Measurements from ENCODE around the gene TRNT1.

TRNT1 gene

DNA sequence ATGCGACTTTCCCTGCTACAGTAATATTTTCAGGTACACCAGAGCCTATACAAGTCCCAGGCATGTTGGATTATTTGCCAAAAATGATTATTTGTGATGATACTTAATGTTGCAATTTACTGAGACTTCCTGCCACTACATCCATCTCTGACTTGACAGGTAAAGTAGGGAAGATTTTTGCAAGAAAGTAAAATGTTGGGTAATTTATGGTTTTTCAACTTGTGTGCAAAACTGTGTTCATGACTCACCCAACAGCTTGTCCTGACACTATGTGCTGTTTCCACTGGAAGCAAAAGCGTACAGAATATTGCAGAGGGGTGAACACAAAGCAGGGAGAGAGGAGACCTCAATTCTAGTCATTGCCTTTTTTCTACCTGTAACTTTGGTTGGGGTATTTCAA, 58.1 kb downstream of the TRNT1 start:
- no peak for DNase-seq (ENCODE audit: low read depth in 2 of 2)
- TF ChIP-seq, protein P1, sequence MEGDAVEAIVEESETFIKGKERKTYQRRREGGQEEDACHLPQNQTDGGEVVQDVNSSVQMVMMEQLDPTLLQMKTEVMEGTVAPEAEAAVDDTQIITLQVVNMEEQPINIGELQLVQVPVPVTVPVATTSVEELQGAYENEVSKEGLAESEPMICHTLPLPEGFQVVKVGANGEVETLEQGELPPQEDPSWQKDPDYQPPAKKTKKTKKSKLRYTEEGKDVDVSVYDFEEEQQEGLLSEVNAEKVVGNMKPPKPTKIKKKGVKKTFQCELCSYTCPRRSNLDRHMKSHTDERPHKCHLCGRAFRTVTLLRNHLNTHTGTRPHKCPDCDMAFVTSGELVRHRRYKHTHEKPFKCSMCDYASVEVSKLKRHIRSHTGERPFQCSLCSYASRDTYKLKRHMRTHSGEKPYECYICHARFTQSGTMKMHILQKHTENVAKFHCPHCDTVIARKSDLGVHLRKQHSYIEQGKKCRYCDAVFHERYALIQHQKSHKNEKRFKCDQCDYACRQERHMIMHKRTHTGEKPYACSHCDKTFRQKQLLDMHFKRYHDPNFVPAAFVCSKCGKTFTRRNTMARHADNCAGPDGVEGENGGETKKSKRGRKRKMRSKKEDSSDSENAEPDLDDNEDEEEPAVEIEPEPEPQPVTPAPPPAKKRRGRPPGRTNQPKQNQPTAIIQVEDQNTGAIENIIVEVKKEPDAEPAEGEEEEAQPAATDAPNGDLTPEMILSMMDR (IDR thresholded peaks at IDR 0.05; ENCODE audit: low read depth, low read length) = no peak
- no peak overlapping the region for H3K4me3 ChIP-seq (replicated peaks in 1 of 2; ENCODE audit: low read depth in 2 of 2, low read length in 2 of 2)

DNA sequence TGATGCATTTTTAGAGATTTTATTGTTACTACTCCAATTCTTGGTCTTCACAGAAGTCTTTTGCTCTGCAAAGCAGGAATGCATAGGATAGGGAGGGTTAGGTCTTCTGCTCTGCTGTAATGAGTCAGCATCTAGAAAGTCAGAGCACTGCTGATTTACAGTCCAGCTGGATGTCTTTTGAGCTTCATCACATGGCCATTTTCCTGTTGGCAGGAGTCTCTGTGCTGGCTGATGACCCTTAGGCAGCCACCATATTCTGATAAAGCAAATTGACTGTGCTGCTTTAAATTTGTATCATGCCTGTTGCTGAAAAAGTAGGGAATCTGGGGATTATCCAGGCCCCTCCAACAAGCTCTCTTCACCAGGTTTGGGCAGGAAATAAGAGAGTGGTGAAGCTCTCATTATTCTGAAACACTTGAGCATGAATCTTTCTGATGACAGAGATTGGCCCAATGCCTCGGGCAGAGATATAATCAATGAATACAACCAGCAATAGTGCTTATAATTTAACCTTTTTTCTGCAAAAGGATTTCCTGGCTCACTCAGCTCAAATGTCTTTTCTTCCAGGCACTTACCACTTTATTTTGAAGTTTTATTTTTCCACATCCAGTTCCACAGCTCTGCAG, 62.5 kb downstream of the TRNT1 start:
- peak in 1 of 2 donors; percentile 57 for DNase-seq (ENCODE audit: low read depth in 2 of 2)
- TF ChIP-seq, protein P1 (IDR thresholded peaks at IDR 0.05; ENCODE audit: low read depth, low read length) = no peak
- H3K4me3 ChIP-seq (replicated peaks in 1 of 2; ENCODE audit: low read depth in 2 of 2, low read length in 2 of 2) = no peak overlapping the region

DNA sequence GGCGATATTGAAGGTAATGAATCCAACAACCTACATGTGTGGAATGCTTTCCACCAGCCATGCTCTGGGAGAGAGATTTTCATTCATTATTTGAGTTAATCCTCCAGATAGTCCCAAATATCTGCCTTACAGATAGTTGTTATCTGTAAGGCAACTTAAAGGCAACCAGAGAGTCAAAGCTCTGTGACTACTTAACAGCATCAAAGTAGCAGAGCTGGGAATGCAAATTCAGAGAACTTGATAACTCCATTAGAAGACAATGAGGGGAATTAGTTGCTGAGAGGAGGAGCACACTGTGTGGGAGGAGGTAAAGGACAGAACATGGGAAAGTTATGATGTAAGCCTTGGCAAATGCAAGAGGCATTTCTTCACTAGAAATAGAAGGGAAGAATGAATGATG, 63.2 kb downstream of the TRNT1 start:
- DNase-seq (ENCODE audit: low read depth in 2 of 2) = peak in 1 of 2 donors; percentile 18
- TF ChIP-seq, protein P1 (IDR thresholded peaks at IDR 0.05; ENCODE audit: low read depth, low read length) = no peak
- no peak overlapping the region for H3K4me3 ChIP-seq (replicated peaks in 1 of 2; ENCODE audit: low read depth in 2 of 2, low read length in 2 of 2)

DNA sequence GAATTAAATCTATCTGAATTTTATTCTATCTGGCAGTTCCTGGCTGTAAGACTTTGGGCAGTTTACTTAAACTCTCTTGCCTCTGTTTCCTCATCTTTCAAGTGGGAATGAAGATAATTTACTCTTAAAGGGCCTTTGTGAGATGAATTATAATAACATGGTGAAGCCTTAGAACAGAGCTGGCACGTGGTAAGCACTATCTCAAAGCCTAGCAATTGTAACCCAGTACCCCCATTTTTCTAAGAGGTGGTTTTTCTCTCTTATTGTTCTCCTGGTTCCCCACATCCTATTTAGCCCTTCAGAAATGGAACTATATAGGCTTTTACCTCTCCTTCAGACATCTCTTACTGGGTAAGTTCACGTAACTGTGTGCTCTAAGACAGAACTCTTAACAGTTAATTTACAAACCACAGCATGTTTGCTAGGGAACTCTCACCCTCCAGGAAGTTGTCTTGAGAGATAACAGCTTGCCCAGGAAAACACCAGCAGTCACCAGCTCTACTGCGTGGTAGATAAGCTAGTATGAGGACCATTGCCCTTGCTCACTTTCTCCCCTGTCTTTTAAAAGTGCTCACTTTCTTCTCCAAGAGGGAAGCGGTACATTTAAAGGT, 65.0 kb downstream of the TRNT1 start:
- TF ChIP-seq, protein P1 (IDR thresholded peaks at IDR 0.05; ENCODE audit: low read depth, low read length) = no peak
- no peak overlapping the region for H3K4me3 ChIP-seq (replicated peaks in 1 of 2; ENCODE audit: low read depth in 2 of 2, low read length in 2 of 2)
- peak in 1 of 2 donors; percentile 43 for DNase-seq (ENCODE audit: low read depth in 2 of 2)

DNA sequence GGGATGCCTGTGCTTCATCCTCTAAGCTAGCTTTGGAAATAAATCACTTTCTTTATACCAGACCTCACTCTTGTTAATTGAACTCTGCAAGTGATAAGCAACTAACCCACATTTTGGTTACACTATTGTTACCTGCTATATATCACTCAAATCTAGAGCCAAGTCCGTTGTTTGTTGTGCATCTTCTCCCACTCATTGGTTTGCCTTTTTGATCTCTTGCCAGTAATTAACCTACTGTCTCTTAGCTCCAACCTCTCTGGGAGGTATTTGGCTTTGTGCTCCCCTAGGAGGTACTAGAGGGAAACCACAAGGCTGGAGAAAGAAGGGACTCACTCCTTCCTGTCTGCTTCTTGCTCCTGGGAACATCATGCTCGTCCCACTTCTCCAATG, 65.5 kb downstream of the TRNT1 start:
- DNase-seq (ENCODE audit: low read depth in 2 of 2) = no peak
- TF ChIP-seq, protein P1 (IDR thresholded peaks at IDR 0.05; ENCODE audit: low read depth, low read length) = no peak
- H3K4me3 ChIP-seq (replicated peaks in 1 of 2; ENCODE audit: low read depth in 2 of 2, low read length in 2 of 2) = no peak overlapping the region

DNA sequence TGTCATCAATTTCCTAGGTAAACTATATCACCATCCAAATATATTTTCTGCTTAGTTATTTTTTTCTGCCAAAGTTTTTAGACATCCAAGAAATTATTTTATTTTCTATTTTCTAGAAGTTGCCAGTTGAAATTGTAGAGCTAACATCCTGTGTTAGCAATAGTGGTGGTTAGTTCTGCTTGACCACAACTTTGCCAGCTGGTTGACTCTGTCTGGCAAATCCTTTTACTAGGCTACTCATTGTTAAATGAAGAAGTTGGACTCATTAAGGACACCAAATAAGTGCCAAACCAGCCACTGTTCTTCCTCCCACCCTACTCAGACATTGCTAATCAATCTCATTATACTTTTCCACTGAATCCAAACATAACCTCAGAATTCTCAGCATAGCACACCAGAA, 68.1 kb downstream of the TRNT1 start:
- no peak overlapping the region for H3K4me3 ChIP-seq (replicated peaks in 1 of 2; ENCODE audit: low read depth in 2 of 2, low read length in 2 of 2)
- DNase-seq (ENCODE audit: low read depth in 2 of 2) = no peak
- TF ChIP-seq, protein P1 (IDR thresholded peaks at IDR 0.05; ENCODE audit: low read depth, low read length) = no peak

All from cardiac fibroblast (primary cell).